GM12892 (cell line): ENCODE data around the gene WNK2.

Experiments
- POLR2A ChIP-seq: IDR thresholded peaks from 2 replicates; pipeline ENCODE4 v1.6.1; 2011; ENCODE audit warnings: low read depth, low read length, control low read depth
- POLR2AphosphoS5 ChIP-seq: IDR thresholded peaks from 2 replicates; pipeline ENCODE4 v1.6.1; 2011; ENCODE audit warnings: low read depth, low read length, control low read depth

GRCh38 chr9:93219692-93220091, 35.8 kb downstream of the WNK2 start:
- TF ChIP-seq POLR2A (no peak), POLR2AphosphoS5 (no peak)
